ENCODE results near the gene JPT2.

- TF ChIP-seq CTCF (IDR thresholded peaks at IDR 0.05; ENCODE audit: borderline replicate concordance, extremely low read depth, low read length, poor library complexity, severe bottlenecking) (no peak), EZH2 (IDR thresholded peaks at IDR 0.05; ENCODE audit: borderline replicate concordance, low read depth, low read length, severe bottlenecking) (no peak)
These were observed at the start of gene JPT2 for GRCh38 chr16:1677942-1678499.

Measured in DND-41 (cell line).